Bronchial epithelial cell (primary cell): ENCODE results near the gene MXD4. TPM values are rescaled to one million over a fixed set of nuclear protein-coding genes. Genes with fewer than 3 reads are reported as not detected.

ENCODE experiments used
- DNase-seq: peaks from one replicate; pipeline ENCODE4 v3.0.0-alpha.2; 2010; ENCODE audit warnings: low read depth
- FAIRE-seq: peaks from 2 replicates; lab custom pipeline; 2011; peaks lifted over from hg19 to GRCh38; lab: Jason Lieb, UNC
- H3K27me3 ChIP-seq: 2 replicates; pipeline ENCODE4 v1.5.1; 2011; ENCODE audit warnings: low read length; ENCODE audit not compliant: control insufficient read depth, insufficient read depth
- H3K36me3 ChIP-seq: 2 replicates; pipeline ENCODE4 v1.5.1; 2011; ENCODE audit warnings: low read length; ENCODE audit not compliant: control insufficient read depth, insufficient read depth
- H3K4me3 ChIP-seq: 2 replicates; pipeline ENCODE4 v1.5.1; 2011; ENCODE audit warnings: mild to moderate bottlenecking, low read depth, low read length, control low read depth
- total RNA-seq: library from RNA; depleted of rRNA; stranded (reverse); fragments of >200 nt; gene quantifications from 2 replicates; pipeline ENCODE4 v1.2.1, GENCODE V29; 2014
- TF ChIP-seq, protein P1 (sequence below): IDR thresholded peaks from 2 replicates; pipeline ENCODE4 v1.5.1; 2011; ENCODE audit warnings: mild to moderate bottlenecking, moderate library complexity, low read length, control low read depth, inconsistent platforms; ENCODE audit not compliant: insufficient read depth, severe bottlenecking

MXD4 gene
- total RNA-seq, 1 donor from 2014 or later, result 10.5 TPM

DNA sequence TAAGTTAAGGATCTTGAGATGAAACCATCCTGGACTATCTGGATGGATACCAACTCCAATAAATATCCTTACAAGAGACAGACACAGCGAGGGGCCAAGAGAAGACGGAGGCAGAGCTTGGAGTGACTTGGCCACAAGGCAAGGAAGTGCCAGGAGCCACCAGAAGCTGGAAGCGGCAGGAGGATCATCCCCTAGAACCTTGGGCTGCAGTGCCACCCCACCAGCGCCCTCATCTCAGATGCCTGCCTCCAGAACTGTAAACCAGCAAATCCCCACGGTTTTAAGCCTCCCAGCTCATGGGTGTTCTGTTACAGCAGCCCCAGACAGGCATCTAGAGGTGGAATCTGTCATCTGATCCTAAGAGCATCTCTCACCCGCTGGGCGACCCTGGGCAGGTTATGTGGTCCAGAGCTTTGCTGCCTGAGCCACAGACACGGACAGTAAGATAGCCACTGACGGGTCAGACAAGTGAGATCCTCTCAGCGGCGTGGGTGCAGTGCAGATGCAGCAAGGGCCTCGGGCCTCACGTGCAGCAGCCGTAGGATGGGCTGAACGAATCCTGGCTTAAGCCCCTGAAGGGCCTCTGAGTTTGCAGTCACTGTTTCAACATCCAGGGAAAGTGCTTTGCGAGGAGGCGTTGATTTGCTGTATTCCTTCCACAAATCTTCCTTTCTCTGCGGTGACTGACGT is 25.1 kb upstream of the MXD4 start:
- Histone ChIP-seq H3K4me3 (no peak overlapping the region), H3K36me3 (no peaks in the 10 kb centered on the region), H3K27me3 (peaks cover 2% of the 10 kb centered on the region)
- peak; percentile 47 for FAIRE-seq
- DNase-seq, result no peak
- TF ChIP-seq, protein P1, sequence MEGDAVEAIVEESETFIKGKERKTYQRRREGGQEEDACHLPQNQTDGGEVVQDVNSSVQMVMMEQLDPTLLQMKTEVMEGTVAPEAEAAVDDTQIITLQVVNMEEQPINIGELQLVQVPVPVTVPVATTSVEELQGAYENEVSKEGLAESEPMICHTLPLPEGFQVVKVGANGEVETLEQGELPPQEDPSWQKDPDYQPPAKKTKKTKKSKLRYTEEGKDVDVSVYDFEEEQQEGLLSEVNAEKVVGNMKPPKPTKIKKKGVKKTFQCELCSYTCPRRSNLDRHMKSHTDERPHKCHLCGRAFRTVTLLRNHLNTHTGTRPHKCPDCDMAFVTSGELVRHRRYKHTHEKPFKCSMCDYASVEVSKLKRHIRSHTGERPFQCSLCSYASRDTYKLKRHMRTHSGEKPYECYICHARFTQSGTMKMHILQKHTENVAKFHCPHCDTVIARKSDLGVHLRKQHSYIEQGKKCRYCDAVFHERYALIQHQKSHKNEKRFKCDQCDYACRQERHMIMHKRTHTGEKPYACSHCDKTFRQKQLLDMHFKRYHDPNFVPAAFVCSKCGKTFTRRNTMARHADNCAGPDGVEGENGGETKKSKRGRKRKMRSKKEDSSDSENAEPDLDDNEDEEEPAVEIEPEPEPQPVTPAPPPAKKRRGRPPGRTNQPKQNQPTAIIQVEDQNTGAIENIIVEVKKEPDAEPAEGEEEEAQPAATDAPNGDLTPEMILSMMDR, result no peak

DNA sequence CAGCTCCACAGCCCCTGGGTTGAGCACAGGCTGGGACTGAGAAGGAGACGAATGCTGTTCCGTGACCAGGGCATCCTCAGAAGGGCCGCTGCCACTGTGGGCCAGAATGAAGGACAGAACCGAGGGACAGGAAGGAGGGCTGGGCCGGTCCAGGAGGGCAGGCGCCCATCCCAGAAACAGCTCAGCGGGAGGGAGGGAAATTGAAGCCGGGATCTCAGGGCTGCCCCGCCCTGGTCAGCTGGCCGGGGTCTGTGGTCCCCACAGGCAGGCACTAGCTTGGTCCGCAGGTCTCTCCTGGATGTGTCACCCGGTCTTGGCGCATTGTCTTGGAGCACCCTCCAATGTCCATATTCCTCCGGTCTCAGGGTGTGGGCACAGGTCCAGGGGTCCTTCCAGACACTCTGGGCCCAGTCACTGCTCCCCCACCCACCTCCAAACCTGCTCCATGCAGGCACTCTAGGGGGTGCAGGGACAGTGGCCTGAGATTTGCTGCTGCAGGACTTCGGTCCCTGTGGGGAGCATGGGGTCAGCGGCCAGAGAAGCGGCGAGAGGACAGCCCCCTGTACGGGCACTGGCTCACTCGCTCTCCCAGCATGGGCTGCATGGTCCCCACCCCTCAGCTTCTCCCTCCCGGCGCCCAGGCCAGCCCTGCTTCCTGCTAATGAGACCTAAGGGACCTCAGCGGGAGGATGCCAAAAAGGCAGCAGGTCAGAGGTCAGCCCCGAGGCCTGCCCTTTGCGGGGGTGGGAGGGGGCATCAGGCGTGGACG is 23.9 kb upstream of the MXD4 start:
- TF ChIP-seq, protein P1, result no peak
- FAIRE-seq, result no peak
- DNase-seq, result no peak
- Histone ChIP-seq H3K27me3 (peaks cover 2% of the 10 kb centered on the region), H3K36me3 (no peaks in the 10 kb centered on the region), H3K4me3 (no peak overlapping the region)

DNA sequence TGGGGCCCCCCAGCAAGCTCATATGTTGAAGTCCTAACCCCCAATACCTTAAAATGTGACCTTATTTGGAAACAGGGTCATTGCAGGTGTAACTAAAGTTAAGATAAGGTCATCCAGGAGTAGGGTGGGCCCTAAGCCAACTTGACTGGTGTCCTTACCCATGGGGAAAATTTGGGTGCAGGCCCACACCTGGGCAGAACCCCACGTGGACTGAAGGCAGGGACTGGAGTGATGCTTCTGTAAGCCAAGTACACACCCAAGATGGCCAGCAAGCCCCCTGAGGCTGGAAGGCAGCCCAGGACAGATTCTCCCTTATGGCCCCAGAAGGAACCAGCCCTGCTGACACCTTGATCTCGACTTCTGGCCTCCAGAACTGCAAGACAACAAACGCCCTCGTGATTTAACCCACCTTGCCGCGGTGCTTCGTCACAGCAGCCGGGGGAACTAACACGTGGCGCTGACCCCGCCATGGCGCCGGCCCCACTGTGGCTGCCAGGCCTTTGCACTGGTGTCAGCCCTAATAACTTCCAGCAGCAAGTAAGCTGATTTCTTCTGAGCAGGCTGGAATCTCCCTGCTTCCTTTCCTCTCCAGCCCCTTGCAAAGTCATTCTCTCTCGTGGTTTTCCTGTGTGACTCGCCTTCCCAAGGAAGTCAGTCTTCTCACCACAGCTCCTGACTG is 23.2 kb upstream of the MXD4 start:
- no peak overlapping the region for H3K4me3 ChIP-seq
- FAIRE-seq (peak; percentile 81), DNase-seq (peak; percentile 58)
- peaks cover 2% of the 10 kb centered on the region for H3K27me3 ChIP-seq
- TF ChIP-seq, protein P1, result no peak
- H3K36me3 ChIP-seq, result no peaks in the 10 kb centered on the region

DNA sequence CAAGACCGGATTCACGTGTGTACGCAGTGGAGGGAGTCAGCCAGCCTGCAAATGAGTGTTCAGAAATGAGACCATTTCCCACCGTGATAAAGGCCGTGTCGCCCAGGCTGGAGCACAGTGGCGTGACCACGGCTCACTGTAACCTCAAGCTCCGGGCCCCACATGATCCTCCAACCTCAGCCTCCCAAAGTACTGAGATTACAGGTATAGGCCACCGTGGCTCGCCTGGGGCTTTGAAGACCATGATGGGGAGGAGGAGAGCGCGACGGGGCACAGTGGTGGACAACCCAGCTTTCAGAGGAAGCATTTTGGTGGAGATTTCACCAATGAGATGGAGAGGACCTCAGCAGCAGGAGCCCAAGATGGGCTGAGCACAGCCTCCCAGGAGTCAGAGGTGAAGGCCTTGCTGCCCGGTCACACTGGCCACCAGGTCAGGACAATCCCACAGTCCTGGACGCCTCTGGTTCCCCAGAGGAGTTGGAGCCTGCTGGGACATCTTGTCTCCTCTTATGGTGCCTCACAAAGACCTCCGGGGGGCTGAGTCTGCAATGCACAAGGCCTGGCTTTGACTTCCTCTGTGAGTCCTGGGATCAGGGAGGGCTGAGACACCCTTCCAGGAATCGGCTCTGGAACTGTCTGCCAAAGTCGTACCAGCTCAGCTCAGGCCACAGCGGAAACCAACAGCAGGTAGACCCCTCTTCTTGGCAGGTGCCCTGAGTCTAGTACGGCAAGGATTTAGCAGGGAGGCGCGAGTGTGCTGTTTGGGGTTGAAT is 22.4 kb upstream of the MXD4 start:
- no peak for DNase-seq
- no peak for FAIRE-seq
- no peaks in the 10 kb centered on the region for H3K36me3 ChIP-seq
- H3K27me3 ChIP-seq, result peaks cover 2% of the 10 kb centered on the region
- TF ChIP-seq, protein P1, result no peak
- no peak overlapping the region for H3K4me3 ChIP-seq

DNA sequence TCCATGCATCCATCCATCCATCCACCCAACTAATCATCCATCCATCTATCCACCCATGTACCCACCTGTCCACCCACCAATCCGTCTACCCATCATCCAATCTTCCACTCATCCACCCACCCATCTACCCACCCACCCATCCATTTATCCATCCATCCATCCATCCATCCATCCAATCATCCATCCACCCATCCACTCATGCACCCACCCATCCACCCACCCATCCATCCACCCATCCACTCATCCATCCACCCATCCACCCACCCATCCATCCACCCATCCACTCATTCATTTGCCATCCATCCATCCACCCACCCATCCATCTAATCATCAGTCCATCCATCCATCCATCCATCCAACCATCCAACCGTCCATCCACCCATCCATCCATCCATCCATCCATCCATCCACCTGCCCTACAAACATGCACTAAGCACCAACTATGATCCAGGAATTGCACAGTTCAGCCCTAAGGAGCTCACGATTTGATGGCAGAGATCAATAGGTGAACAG is 21.3 kb upstream of the MXD4 start:
- Histone ChIP-seq H3K4me3 (no peak overlapping the region), H3K36me3 (no peaks in the 10 kb centered on the region), H3K27me3 (peaks cover 2% of the 10 kb centered on the region)
- TF ChIP-seq, protein P1, result no peak
- FAIRE-seq, result peak; percentile 84
- no peak for DNase-seq
